DND-41 (cell line): ENCODE results near the gene BBS4.
"Not testable (repeated sequence)": the region's sequence is repeated elsewhere in the genome, so short reads cannot be mapped to it uniquely, and the experiment has no call there.

ENCODE experiments used
- ATAC-seq: fragments of 200-7000 bp; cut with Tn5 transposase; 3 replicates; pipeline ENCODE4 v1.9.1; 2021; ENCODE audit warnings: low read depth; ENCODE audit not compliant: insufficient read depth
- DNase-seq: peaks from one replicate; pipeline ENCODE4 v3.0.0-alpha.2; 2020
- H2AFZ ChIP-seq: 2 replicates; pipeline ENCODE4 v1.6.0; 2012; ENCODE audit warnings: low read depth, low read length
- H3K27ac ChIP-seq: 2 replicates; pipeline ENCODE4 v1.5.1; 2012; ENCODE audit warnings: low read length, inconsistent platforms
- H3K27me3 ChIP-seq: fragments of 200-600 bp; sonication (generic); 2 replicates; pipeline ENCODE4 v1.6.0; 2012; ENCODE audit warnings: low read length, mild to moderate bottlenecking, inconsistent platforms; ENCODE audit not compliant: insufficient read depth, poor library complexity
- H3K36me3 ChIP-seq: 2 replicates; pipeline ENCODE4 v1.5.1; 2012; ENCODE audit warnings: low read length, inconsistent platforms; ENCODE audit not compliant: insufficient read depth
- H3K4me1 ChIP-seq: 2 replicates; pipeline ENCODE4 v1.5.1; 2012; ENCODE audit warnings: mild to moderate bottlenecking, low read length; ENCODE audit not compliant: insufficient read depth
- H3K4me2 ChIP-seq: 2 replicates; pipeline ENCODE4 v1.6.0; 2012; ENCODE audit warnings: mild to moderate bottlenecking, moderate library complexity, low read length, inconsistent platforms; ENCODE audit not compliant: insufficient read depth
- H3K4me3 ChIP-seq, 2 experiments: fragments of 200-600 bp in 1 of 2; shearing (Covaris generic) in 1 of 2; 2 replicates each; pipeline ENCODE4 v1.5.1; 2012 to 2016; ENCODE audit warnings: inconsistent platforms in 2 of 2, low read length in 2 of 2, mild to moderate bottlenecking in 2 of 2, low read depth in 1 of 2, moderate library complexity in 1 of 2
- H3K79me2 ChIP-seq: 2 replicates; pipeline ENCODE4 v1.6.0; 2012; ENCODE audit warnings: low read length, inconsistent platforms; ENCODE audit not compliant: insufficient read depth
- H3K9ac ChIP-seq: 2 replicates; pipeline ENCODE4 v1.6.0; 2012; ENCODE audit warnings: low read depth, mild to moderate bottlenecking, inconsistent platforms, low read length, moderate library complexity
- H3K9me3 ChIP-seq: 2 replicates; pipeline ENCODE4 v1.5.1; 2012; ENCODE audit warnings: low read length, moderate library complexity, mild to moderate bottlenecking, inconsistent platforms; ENCODE audit not compliant: insufficient read depth, severe bottlenecking
- H4K20me1 ChIP-seq: 2 replicates; pipeline ENCODE4 v1.6.0; 2012; ENCODE audit warnings: low read length; ENCODE audit not compliant: insufficient read depth
- EZH2 ChIP-seq: IDR thresholded peaks from 3 replicates; pipeline ENCODE4 v1.6.1; 2012; ENCODE audit warnings: borderline replicate concordance, low read depth, mild to moderate bottlenecking, moderate library complexity, low read length, inconsistent platforms; ENCODE audit not compliant: severe bottlenecking
- TF ChIP-seq, protein P1 (sequence below): IDR thresholded peaks from 2 replicates; pipeline ENCODE4 v1.5.1; 2012; ENCODE audit warnings: borderline replicate concordance, low read length, moderate library complexity, mild to moderate bottlenecking; ENCODE audit not compliant: poor library complexity, severe bottlenecking; ENCODE audit errors: extremely low read depth

Gene BBS4

DNA sequence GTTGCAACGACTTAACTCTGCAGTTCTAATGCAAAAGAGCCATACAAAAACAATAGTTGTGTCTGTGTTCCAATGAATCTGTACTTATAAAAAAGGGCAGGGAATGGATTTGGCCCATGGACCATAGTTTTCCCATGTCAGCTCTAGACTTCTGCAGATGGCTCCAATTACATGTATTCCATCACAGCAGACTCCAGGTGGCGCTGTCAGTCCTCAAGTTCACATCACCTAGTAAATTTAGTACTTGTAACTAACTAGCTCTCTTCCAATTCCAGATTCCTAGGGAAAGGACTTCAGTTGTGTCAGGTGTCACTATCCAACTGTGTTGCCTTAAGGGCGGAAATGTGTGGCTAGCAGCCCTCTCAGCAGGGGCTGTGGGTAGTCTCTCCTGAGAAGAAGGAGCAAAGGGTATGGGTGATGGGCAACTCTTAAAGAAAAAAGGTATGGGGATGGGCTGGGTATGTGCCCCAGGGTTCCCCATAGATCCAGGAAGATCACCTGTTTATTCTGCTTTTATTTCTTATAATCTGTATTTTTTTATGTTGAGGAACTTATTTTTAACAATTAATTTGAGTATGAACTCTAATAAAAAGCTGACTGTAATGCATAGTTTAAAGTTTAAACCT, 36.2 kb downstream of the BBS4 start:
- H3K27me3 ChIP-seq = no peaks in the 10 kb centered on the region
- no peak overlapping the region for H2AFZ ChIP-seq
- no peak for TF ChIP-seq EZH2
- TF ChIP-seq, protein P1, sequence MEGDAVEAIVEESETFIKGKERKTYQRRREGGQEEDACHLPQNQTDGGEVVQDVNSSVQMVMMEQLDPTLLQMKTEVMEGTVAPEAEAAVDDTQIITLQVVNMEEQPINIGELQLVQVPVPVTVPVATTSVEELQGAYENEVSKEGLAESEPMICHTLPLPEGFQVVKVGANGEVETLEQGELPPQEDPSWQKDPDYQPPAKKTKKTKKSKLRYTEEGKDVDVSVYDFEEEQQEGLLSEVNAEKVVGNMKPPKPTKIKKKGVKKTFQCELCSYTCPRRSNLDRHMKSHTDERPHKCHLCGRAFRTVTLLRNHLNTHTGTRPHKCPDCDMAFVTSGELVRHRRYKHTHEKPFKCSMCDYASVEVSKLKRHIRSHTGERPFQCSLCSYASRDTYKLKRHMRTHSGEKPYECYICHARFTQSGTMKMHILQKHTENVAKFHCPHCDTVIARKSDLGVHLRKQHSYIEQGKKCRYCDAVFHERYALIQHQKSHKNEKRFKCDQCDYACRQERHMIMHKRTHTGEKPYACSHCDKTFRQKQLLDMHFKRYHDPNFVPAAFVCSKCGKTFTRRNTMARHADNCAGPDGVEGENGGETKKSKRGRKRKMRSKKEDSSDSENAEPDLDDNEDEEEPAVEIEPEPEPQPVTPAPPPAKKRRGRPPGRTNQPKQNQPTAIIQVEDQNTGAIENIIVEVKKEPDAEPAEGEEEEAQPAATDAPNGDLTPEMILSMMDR = peak; percentile 84
- no peak overlapping the region for H3K27ac ChIP-seq
- ATAC-seq = peak; percentile 68
- H3K9ac ChIP-seq = no peak overlapping the region
- H3K4me2 ChIP-seq = no peak overlapping the region
- no peaks in the 10 kb centered on the region for H3K4me1 ChIP-seq
- peak; percentile 66 for DNase-seq
- no peaks in the 10 kb centered on the region for H3K36me3 ChIP-seq
- H3K79me2 ChIP-seq = no peaks in the 10 kb centered on the region
- no peak overlapping the region for H3K4me3 ChIP-seq
- H4K20me1 ChIP-seq = no peaks in the 10 kb centered on the region
- H3K9me3 ChIP-seq = no peaks in the 10 kb centered on the region

DNA sequence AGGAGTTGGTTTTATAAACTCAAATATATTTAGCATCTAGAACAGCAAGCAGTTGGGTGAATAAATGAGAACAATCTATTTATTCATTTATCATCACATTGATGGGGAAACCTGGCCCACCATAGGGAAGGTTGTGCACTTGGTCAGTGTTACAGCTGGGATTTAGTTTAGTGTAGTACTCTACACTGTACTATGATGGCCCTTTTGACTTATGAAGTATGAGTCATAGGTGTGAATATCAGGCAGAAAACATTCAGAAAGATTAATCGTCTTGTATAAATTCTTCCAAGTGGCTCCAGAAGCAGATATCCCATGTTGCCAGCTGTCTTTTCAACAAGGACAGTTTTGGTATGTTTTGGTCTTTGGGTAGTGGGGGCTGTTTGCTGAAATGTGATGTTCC, 38.0 kb downstream of the BBS4 start:
- no peaks in the 10 kb centered on the region for H4K20me1 ChIP-seq
- no peak for TF ChIP-seq EZH2
- no peaks in the 10 kb centered on the region for H3K36me3 ChIP-seq
- no peaks in the 10 kb centered on the region for H3K9me3 ChIP-seq
- H3K79me2 ChIP-seq = no peaks in the 10 kb centered on the region
- H3K27ac ChIP-seq = no peak overlapping the region
- no peak overlapping the region for H2AFZ ChIP-seq
- no peak overlapping the region for H3K9ac ChIP-seq
- H3K4me2 ChIP-seq = no peak overlapping the region
- ATAC-seq (no peak), DNase-seq (no peak)
- no peaks in the 10 kb centered on the region for H3K4me1 ChIP-seq
- no peak overlapping the region for H3K4me3 ChIP-seq
- H3K27me3 ChIP-seq = no peaks in the 10 kb centered on the region

DNA sequence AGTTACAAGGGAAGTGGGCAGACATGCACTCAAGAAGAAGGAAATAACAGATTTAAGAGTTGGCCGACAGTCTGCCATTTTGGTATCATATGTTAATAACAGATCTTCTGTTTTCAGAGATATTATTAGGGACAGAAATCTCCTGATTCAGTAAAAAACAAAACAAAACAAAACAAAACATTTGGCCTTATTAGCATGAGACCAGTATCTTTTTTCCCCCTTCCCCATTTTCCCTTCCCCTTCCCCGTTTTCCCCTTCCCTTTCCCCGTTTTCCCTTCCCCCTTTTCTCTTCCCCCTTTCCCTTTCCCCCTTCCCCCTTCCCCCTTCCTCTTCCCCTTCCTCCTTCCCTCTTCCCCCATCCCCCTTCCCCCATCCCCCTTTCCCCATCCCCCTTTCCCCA, 39.4 kb downstream of the BBS4 start:
- Histone ChIP-seq H3K9ac (no peak overlapping the region), H4K20me1 (no peaks in the 10 kb centered on the region)

DNA sequence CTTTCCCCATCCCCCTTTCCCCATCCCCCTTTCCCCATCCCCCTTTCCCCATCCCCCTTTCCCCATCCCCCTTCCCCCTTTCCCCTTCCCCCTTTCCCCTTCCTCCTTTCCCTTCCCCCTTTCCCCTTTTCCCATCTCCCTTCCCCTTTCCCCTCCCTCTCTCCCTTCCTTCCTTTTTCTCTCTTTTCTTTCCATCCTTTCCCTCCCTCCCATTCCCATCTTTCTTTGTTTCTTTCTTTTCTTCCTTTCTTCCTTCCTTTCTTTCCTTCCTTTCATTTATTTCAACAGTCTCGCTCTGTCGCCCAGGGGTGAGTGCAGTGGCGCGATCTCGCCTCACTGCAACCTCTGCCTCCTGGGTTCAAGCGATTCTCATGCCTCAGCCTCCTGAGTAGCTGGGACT, 39.8 kb downstream of the BBS4 start:
- not testable (repeated sequence) for H3K9me3 ChIP-seq, ATAC-seq, H3K79me2 ChIP-seq, H3K36me3 ChIP-seq, H3K27ac ChIP-seq, H3K4me1 ChIP-seq, H4K20me1 ChIP-seq, H3K4me3 ChIP-seq, H3K27me3 ChIP-seq, H3K9ac ChIP-seq, H2AFZ ChIP-seq, DNase-seq, H3K4me2 ChIP-seq

More for the DNA sequence above, 39.4 kb downstream of the BBS4 start:
- Histone ChIP-seq H3K27ac (no peak overlapping the region), H3K9me3 (no peaks in the 10 kb centered on the region), H3K36me3 (no peaks in the 10 kb centered on the region), H2AFZ (no peak overlapping the region), H3K4me2 (no peak overlapping the region), H3K27me3 (no peaks in the 10 kb centered on the region), H3K79me2 (no peaks in the 10 kb centered on the region), H3K4me3 (no peak overlapping the region), H3K4me1 (no peaks in the 10 kb centered on the region)
- no peak for DNase-seq
- TF ChIP-seq EZH2 = no peak
- TF ChIP-seq, protein P1 = no peak
- ATAC-seq = no peak
